Panc1 (cell line): ENCODE measurements around the gene HUS1B.

Experiments
- CTCF ChIP-seq: fragments of 450-650 bp; IDR thresholded peaks from 2 replicates; pipeline ENCODE4 v1.5.1; 2017; ENCODE audit warnings: mild to moderate bottlenecking
- POLR2AphosphoS5 ChIP-seq: IDR thresholded peaks from 2 replicates; pipeline ENCODE4 v1.6.1; 2012; ENCODE audit warnings: mild to moderate bottlenecking, low read depth, low read length, moderate library complexity
- REST ChIP-seq, 2 experiments: IDR thresholded peaks; 2 replicates each; pipeline ENCODE4 v1.6.1; 2011 to 2012; ENCODE audit warnings: low read depth in 2 of 2, control low read depth in 1 of 2, low read length in 1 of 2, mild to moderate bottlenecking in 1 of 2, moderate library complexity in 1 of 2; ENCODE audit not compliant: insufficient read depth in 1 of 2
- SIN3A ChIP-seq: IDR thresholded peaks from 2 replicates; pipeline ENCODE4 v1.6.1; 2012; ENCODE audit warnings: low read depth, mild to moderate bottlenecking, low read length, moderate library complexity, borderline replicate concordance; ENCODE audit not compliant: insufficient read depth

- TF ChIP-seq CTCF, result peak; percentile 40; the same call in 1 of the 2 replicates
- no peak for TF ChIP-seq SIN3A
- TF ChIP-seq REST (IDR thresholded peaks at IDR 0.05; ENCODE audit: insufficient read depth in 1 of 2, low read depth in 2 of 2, low read length in 1 of 2), result no peak
- TF ChIP-seq POLR2AphosphoS5, result no peak
Observed at GRCh38 chr6:624979-625378, 31.9 kb downstream of the HUS1B start.
